ENCODE data around the gene GDPD3.

GRCh38 chr16:30110661-30111060 lies 2.7 kb downstream of the GDPD3 start:
- TF ChIP-seq EZH2 (IDR thresholded peaks at IDR 0.05; ENCODE audit: low read length) (no peak), CTCF (optimal IDR thresholded peaks at IDR 0.05 in 1 of 3, IDR thresholded peaks at IDR 0.05 in 1 of 3, conservative IDR thresholded peaks at IDR 0.05 in 1 of 3; ENCODE audit: extremely low read depth in 1 of 3, insufficient read depth in 2 of 3, low read length in 3 of 3) (no peak)

All from keratinocyte (primary cell).